Measurements from ENCODE around the gene NOTCH3.

DNA sequence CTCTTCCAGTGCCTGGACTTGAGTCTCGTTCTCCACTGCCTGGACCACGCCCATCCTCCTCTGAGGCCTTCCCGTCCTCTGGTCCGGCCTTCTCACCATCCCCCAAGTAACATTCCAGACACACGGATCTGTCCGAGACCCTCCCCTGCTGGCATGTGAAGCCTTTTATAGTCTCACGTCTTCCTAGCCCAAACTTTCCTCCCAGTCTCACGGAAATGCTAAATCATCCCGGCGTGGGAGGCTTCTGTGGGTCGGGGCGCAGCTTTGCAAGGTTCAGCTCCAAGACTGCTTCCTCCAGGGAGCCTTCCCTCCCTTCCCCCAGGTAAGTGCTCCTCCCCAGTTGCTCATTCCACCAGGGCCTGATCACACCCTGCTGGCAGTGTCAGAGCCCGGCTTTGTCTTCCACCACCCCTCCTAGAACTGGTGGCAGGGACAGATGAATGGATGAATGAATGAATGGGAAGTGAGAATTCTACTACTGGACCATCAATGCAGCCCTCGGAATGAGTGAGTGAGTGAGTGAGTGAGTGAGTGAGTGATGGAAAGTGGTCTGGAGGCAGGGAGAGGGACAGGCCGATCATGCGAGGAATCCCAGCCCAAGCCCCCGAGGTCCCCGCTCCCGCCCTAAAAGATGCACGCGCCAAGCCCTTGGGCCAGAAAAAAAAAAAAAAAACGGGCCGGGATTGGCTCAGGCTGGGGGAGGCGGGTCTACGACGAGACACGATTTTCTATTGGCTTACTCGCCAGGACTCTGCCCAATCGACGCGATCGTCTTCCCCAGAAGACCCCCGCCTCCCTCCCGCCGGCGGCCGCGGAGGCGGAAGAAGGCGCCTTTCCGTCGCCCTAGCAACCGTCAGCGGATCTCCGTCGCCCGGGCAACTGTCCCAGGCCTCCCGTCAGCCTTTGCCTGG is 22.2 kb upstream of the NOTCH3 start:
- no peak for TF ChIP-seq EZH2 (IDR thresholded peaks at IDR 0.05)
- TF ChIP-seq POLR2AphosphoS5 (IDR thresholded peaks at IDR 0.05; ENCODE audit: borderline replicate concordance, low read depth, low read length) = peak; percentile 13; the same call in 1 of the 2 replicates

Data from SK-N-MC (cell line).